K562 (cell line): ENCODE measurements around the gene ZNF32. TPM values are rescaled to one million over a fixed set of nuclear protein-coding genes. Genes with fewer than 3 reads are reported as not detected.
A peak's percentile ranks its signal among the peaks of the same experiment; 100 is the strongest.

Experiments used
- AFF1 ChIP-seq, 2 experiments: fragments of 450-650 bp; IDR thresholded peaks; 2 replicates each; pipeline ENCODE4 v1.6.1; 2018; ENCODE audit warnings: mild to moderate bottlenecking in 2 of 2, low read depth in 1 of 2; ENCODE audit not compliant: partially characterized antibody in 2 of 2
- C11orf30 ChIP-seq: fragments of 450-650 bp; IDR thresholded peaks from 2 replicates; pipeline ENCODE4 v1.6.1; 2016; ENCODE audit warnings: low read depth, mild to moderate bottlenecking
- CBX8 ChIP-seq: fragments of 200-600 bp; sonication (generic); IDR thresholded peaks from 2 replicates; pipeline ENCODE4 v1.6.1; 2012; ENCODE audit warnings: borderline replicate concordance, mixed run types, low read depth, mild to moderate bottlenecking, moderate library complexity, mixed read lengths, low read length, control low read depth, inconsistent platforms; ENCODE audit not compliant: poor library complexity, severe bottlenecking; ENCODE audit errors: extremely low read depth
- COPS2 ChIP-seq: fragments of 450-650 bp; conservative IDR thresholded peaks from 2 replicates; pipeline ENCODE4 v1.6.1; 2016; ENCODE audit warnings: mild to moderate bottlenecking, moderate library complexity
- CTBP1 ChIP-seq: fragments of 450-650 bp; IDR thresholded peaks from 2 replicates; pipeline ENCODE4 v1.6.1; 2016; ENCODE audit warnings: borderline replicate concordance
- DNMT1 ChIP-seq: fragments of 450-650 bp; IDR thresholded peaks from 2 replicates; pipeline ENCODE4 v1.6.1; 2016; ENCODE audit warnings: antibody characterized with exemption, mild to moderate bottlenecking
- ESRRA ChIP-seq: fragments of 450-650 bp; IDR thresholded peaks from 2 replicates; pipeline ENCODE4 v1.6.1; 2014; ENCODE audit warnings: low read depth, mild to moderate bottlenecking, moderate library complexity, borderline replicate concordance
- GABPB1 ChIP-seq: sonication (generic); formaldehyde crosslinking; IDR thresholded peaks from 2 replicates; pipeline ENCODE4 v1.8.0; 2022; ENCODE audit warnings: mild to moderate bottlenecking, missing genetic modification reagents
- KHSRP ChIP-seq: fragments of 450-650 bp; IDR thresholded peaks from 2 replicates; pipeline ENCODE4 v1.6.1; 2017
- MYNN ChIP-seq, 2 experiments: sonication (generic); formaldehyde crosslinking in 1 of 2; IDR thresholded peaks; 2 replicates each; pipeline versions ENCODE4 v1.5.0 to v1.6.1; 2016 to 2020; ENCODE audit warnings: antibody characterized with exemption in 1 of 2, missing genetic modification reagents in 1 of 2
- STAT6 ChIP-seq: sonication (generic); formaldehyde crosslinking; IDR thresholded peaks from 2 replicates; pipeline ENCODE4 v1.8.1; 2023; ENCODE audit warnings: mild to moderate bottlenecking, missing genetic modification reagents
- ZNF3 ChIP-seq: fragments of 250-450 bp; sonication (Bioruptor Pico); IDR thresholded peaks from 2 replicates; pipeline ENCODE4 v1.5.0; 2021; ENCODE audit warnings: mild to moderate bottlenecking, moderate library complexity
- ZNF347 ChIP-seq: fragments of 450-650 bp; formaldehyde crosslinking; IDR thresholded peaks from 2 replicates; pipeline ENCODE4 v1.4.0; 2020; ENCODE audit warnings: low read depth, mild to moderate bottlenecking, moderate library complexity
- ZZZ3 ChIP-seq: fragments of 450-650 bp; IDR thresholded peaks from 2 replicates; pipeline ENCODE4 v1.6.1; 2016; ENCODE audit warnings: antibody characterized with exemption, mild to moderate bottlenecking, moderate library complexity
- polyA plus RNA-seq, 8 experiments: library from polyadenylated mRNA; depleted of rRNA in 4 of 8; stranded (reverse) in 5 of 8; unstranded in 3 of 8; fragments of >200 nt; fragmentation: Nextera tagmentation in 2 of 8; fragmentation: Illumina TruSeq in 1 of 8; extraction: Ambion mirVana in 2 of 8; extraction: Trizol in 1 of 8; gene quantifications; 2 replicates each; pipeline versions ENCODE4 v1.2.1 to v1.2.3, GENCODE V29; 2011 to 2014; ENCODE audit warnings: inconsistent platforms in 1 of 8, missing spikeins in 1 of 8
- total RNA-seq, 7 experiments: library from RNA; depleted of rRNA in 6 of 7; stranded (reverse); fragments of >200 nt in 6 of 7; fragmentation: Illumina TruSeq in 2 of 7; extraction: Trizol in 2 of 7; gene quantifications; 2 replicates each; pipeline versions ENCODE4 v1.2.1 to v1.2.3, GENCODE V29; 2011 to 2021; ENCODE audit warnings: low replicate concordance in 1 of 7
- TF ChIP-seq, protein P1 (sequence below): fragments of 250-450 bp; sonication (Bioruptor Pico); IDR thresholded peaks from 2 replicates; pipeline ENCODE4 v1.4.0; 2020; ENCODE audit warnings: mild to moderate bottlenecking
- TF ChIP-seq, protein P2 (sequence below), 2 experiments: fragments of 200-800 bp in 1 of 2; sonication (Bioruptor generic) in 1 of 2; sonication (generic) in 1 of 2; formaldehyde crosslinking in 1 of 2; IDR thresholded peaks in 1 of 2; conservative IDR thresholded peaks in 1 of 2; 2 replicates each; pipeline versions ENCODE4 v1.5.0 to v1.6.1; 2016 to 2020; ENCODE audit warnings: missing compliant biosample characterization in 1 of 2, missing genetic modification characterization in 1 of 2, missing genetic modification reagents in 1 of 2
- TF ChIP-seq, protein P3 (sequence below): fragments of 250-450 bp; sonication (Bioruptor Pico); IDR thresholded peaks from 2 replicates; pipeline ENCODE4 v1.8.0; 2021; ENCODE audit warnings: mild to moderate bottlenecking, moderate library complexity

The ZNF32 gene
- total and polyA plus RNA-seq, 9 of the 15 experiments (the other 6 are each of a cell fraction or from before 2014, with no cell fraction given): 17.3 to 57.0 (median 26.3) TPM

GRCh38 chr10:43627942-43628341 lies 20.7 kb downstream of the ZNF32 start (continued):
- TF ChIP-seq AFF1 (IDR thresholded peaks at IDR 0.05; ENCODE audit: low read depth in 1 of 2, partially characterized antibody in 2 of 2) (no peak), GABPB1 (CRISPR knock-in tag) (no peak), CBX8 (no peak), CTBP1 (peak; percentile 76), C11orf30 (peak; percentile 94), KHSRP (no peak), STAT6 (CRISPR knock-in tag) (no peak), ZZZ3 (no peak), DNMT1 (no peak), ZNF347 (CRISPR knock-in tag) (no peak), ZNF3 (no peak), ESRRA (no peak), COPS2 (no peak), MYNN (IDR thresholded peaks at IDR 0.05) (no peak), MYNN (CRISPR knock-in tag; IDR thresholded peaks at IDR 0.05) (no peak)
- TF ChIP-seq, protein P1, sequence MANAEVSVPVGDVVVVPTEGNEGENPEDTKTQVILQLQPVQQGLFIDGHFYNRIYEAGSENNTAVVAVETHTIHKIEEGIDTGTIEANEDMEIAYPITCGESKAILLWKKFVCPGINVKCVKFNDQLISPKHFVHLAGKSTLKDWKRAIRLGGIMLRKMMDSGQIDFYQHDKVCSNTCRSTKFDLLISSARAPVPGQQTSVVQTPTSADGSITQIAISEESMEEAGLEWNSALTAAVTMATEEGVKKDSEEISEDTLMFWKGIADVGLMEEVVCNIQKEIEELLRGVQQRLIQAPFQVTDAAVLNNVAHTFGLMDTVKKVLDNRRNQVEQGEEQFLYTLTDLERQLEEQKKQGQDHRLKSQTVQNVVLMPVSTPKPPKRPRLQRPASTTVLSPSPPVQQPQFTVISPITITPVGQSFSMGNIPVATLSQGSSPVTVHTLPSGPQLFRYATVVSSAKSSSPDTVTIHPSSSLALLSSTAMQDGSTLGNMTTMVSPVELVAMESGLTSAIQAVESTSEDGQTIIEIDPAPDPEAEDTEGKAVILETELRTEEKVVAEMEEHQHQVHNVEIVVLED (CRISPR knock-in tag): no peak
- TF ChIP-seq, protein P2, sequence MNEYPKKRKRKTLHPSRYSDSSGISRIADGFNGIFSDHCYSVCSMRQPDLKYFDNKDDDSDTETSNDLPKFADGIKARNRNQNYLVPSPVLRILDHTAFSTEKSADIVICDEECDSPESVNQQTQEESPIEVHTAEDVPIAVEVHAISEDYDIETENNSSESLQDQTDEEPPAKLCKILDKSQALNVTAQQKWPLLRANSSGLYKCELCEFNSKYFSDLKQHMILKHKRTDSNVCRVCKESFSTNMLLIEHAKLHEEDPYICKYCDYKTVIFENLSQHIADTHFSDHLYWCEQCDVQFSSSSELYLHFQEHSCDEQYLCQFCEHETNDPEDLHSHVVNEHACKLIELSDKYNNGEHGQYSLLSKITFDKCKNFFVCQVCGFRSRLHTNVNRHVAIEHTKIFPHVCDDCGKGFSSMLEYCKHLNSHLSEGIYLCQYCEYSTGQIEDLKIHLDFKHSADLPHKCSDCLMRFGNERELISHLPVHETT (CRISPR knock-in tag; conservative IDR thresholded peaks at IDR 0.05 in 1 of 2, IDR thresholded peaks at IDR 0.05 in 1 of 2): no peak
- TF ChIP-seq, protein P3, sequence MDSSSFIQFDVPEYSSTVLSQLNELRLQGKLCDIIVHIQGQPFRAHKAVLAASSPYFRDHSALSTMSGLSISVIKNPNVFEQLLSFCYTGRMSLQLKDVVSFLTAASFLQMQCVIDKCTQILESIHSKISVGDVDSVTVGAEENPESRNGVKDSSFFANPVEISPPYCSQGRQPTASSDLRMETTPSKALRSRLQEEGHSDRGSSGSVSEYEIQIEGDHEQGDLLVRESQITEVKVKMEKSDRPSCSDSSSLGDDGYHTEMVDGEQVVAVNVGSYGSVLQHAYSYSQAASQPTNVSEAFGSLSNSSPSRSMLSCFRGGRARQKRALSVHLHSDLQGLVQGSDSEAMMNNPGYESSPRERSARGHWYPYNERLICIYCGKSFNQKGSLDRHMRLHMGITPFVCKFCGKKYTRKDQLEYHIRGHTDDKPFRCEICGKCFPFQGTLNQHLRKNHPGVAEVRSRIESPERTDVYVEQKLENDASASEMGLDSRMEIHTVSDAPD (CRISPR knock-in tag): no peak
